ENCODE data around the gene AGBL3. TPM values are rescaled to one million over a fixed set of nuclear protein-coding genes. Genes with fewer than 3 reads are reported as not detected.
A peak's percentile ranks its signal among the peaks of the same experiment; 100 is the strongest.

The AGBL3 gene
- 1 to 10 TPM in 2 of 4 donors, under 1 TPM in 2; 0.69 to 2.8 (median 0.92) TPM for total RNA-seq

DNA sequence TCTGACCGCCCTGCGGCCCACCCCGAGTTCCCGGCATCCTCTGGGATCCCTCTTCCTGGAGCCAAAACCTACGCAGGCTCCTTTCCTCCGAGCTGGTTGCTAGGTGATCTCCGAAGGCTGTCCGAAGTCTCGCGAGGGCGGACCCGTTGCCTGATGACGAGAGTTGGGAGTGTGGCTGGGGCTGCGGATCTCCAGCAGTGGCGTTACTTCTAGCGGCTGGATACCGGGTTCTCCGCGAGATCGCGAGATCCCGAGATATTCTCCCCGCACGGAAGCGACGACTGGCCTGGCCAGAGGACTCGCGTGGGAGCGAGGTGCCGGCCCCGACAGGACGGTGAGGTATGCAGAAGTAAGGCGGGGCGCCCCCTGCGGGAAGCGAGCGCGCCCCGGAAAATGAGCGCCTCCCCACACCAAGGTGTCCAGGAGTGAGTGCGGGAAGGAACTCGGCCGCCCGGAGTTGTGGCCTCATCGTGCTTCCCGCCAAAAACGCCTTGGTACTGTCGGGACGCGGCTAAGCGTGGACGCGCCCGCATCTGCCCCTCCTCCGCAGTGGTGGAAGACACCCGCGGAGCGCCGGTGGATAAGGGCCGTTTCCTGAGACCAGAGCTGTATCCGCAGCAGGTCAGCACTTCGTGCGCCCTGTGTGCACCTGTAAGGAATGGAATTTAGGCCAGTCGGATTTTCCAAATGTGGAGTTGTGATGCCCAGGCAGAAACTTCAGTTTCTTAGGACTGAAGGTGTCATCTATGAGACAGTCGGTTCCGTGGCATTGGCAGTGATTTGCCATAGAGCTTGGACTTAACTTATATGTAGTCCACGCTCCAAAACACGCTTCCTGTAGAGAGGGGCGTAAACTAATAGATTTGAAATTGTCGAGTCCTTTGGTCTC, at the start of gene AGBL3:
TSS of gene AGBL3 (plus strand) at position 146 of the 889 bp plus-strand sequence. CDS start 1,426 bp downstream, outside the sequence.
- peak within 1 kb of the TSS; percentile 69 for H3K4me3 ChIP-seq (ENCODE audit: low read depth, poor library complexity, severe bottlenecking)
- intact Hi-C loops (cut with DNase I; ENCODE audit: low total_unique reads), result no loop called here
- DNase-seq (ENCODE audit: low spot score in 2 of 2), result peak; percentile 92 to 99
- no peak for TF ChIP-seq POLR2A (IDR thresholded peaks at IDR 0.05)
- TF ChIP-seq, protein P1, sequence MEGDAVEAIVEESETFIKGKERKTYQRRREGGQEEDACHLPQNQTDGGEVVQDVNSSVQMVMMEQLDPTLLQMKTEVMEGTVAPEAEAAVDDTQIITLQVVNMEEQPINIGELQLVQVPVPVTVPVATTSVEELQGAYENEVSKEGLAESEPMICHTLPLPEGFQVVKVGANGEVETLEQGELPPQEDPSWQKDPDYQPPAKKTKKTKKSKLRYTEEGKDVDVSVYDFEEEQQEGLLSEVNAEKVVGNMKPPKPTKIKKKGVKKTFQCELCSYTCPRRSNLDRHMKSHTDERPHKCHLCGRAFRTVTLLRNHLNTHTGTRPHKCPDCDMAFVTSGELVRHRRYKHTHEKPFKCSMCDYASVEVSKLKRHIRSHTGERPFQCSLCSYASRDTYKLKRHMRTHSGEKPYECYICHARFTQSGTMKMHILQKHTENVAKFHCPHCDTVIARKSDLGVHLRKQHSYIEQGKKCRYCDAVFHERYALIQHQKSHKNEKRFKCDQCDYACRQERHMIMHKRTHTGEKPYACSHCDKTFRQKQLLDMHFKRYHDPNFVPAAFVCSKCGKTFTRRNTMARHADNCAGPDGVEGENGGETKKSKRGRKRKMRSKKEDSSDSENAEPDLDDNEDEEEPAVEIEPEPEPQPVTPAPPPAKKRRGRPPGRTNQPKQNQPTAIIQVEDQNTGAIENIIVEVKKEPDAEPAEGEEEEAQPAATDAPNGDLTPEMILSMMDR (IDR thresholded peaks at IDR 0.05), result no peak
- 0 to 1% methylated on average over 33 to 40 of the region's 70 CpGs for WGBS, 2 donors

DNA sequence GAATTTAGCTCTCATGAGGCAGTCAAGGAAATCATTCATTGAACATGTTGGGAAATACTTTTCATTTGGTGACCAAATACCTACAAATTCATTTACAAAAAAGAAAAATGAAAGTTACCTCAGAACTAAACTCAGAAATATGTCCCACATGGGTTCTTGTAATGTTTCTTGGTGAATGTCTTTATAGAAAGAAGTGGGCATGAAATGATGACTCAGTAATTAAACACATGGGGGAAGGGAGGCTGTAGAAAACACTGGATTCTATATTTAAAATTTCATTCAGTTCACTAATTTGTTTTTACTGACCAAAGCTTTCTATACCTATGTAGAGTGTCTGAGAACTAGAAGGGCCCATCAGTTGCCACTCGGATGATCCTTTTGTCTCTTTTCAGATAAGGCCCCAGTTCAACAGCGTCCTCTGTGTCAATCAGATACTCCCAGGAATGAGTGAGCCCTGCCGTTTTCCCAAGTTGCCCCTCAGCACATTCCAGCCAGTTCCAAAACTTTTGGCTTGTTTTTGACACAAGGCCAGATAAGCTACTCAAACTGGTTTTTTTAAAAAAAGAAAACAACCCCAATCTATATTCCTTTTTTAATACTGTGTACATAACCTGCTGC, 49.3 kb upstream of the AGBL3 start:
- no peak for DNase-seq (ENCODE audit: low spot score in 2 of 2)
- intact Hi-C loops (cut with DNase I; ENCODE audit: low total_unique reads), result no loop called here
- 69 to 72% methylated on average over 3 of the region's 3 CpGs for WGBS, 2 donors
- H3K4me3 ChIP-seq (ENCODE audit: low read depth, poor library complexity, severe bottlenecking), result no peak overlapping the region
- no peak for TF ChIP-seq POLR2A (IDR thresholded peaks at IDR 0.05)
- TF ChIP-seq, protein P1 (IDR thresholded peaks at IDR 0.05), result no peak

DNA sequence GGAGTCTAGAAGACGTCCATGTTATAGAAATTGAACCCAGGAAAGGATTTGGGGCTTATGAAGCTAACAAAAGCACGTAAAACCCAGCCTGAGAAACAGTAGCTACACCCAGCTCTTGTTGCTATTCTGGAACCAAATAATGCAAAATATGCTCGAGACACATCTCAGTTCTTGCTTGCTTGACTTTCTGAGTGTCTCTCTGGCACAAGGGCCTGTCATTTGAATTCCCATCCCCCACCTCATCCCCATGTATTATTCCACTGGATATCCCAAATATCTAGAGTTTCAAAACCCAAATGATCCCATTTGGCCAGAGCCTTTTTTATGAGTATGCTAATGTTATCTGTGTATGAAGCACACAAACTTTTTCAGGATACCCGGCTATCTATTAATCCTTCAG, 48.2 kb upstream of the AGBL3 start:
- H3K4me3 ChIP-seq (ENCODE audit: low read depth, poor library complexity, severe bottlenecking), result no peak overlapping the region
- no peak for TF ChIP-seq POLR2A (IDR thresholded peaks at IDR 0.05)
- TF ChIP-seq, protein P1 (IDR thresholded peaks at IDR 0.05), result no peak
- intact Hi-C loops (cut with DNase I; ENCODE audit: low total_unique reads), result no loop called here
- DNase-seq (ENCODE audit: low spot score in 2 of 2), result no peak
- 87 to 95% methylated on average over 4 of the region's 4 CpGs for WGBS, 2 donors

DNA sequence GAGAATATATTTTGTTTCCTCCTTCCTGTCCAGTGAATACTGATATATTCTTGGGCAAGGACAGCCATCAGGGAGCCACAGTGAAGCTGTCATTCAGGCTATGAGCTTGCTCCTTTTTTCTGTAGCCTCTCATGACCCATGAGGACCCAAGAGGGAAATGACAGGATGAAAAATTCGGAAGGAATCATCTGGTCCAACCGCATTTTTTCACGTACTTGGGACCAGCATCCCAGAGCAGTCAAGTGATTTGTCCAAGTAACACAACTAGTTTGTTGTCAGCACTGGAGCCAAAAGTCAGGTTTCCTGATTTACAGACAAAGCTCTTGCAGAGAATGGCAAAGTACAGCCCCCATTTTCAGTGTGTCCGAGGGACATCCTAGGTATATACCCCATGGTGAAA, 47.2 kb upstream of the AGBL3 start:
- intact Hi-C loops (cut with DNase I; ENCODE audit: low total_unique reads), result no loop called here
- 79 to 81% methylated on average over 4 of the region's 4 CpGs for WGBS, 2 donors
- DNase-seq (ENCODE audit: low spot score in 2 of 2), result no peak
- no peak overlapping the region for H3K4me3 ChIP-seq (ENCODE audit: low read depth, poor library complexity, severe bottlenecking)
- no peak for TF ChIP-seq POLR2A (IDR thresholded peaks at IDR 0.05)
- TF ChIP-seq, protein P1 (IDR thresholded peaks at IDR 0.05), result no peak

DNA sequence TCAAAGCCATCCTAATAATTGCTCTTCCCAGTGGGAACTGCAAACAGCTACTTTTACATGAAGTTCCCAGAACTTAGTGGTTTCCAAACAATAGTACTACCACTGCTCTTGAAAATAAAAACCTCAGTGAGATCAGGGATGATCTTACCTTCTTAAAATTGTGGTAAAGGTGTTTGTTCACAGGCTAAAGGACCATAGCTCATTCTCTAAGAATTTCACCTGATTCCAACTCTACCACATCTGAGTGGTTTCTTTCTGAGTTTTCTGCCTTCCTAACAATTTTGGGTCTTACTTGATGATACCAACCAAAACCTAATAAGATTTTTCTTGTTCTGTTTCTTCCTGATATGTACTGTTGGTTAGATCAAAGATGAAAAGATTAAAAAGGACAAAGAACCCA, 45.6 kb upstream of the AGBL3 start:
- no peak for DNase-seq (ENCODE audit: low spot score in 2 of 2)
- no peak overlapping the region for H3K4me3 ChIP-seq (ENCODE audit: low read depth, poor library complexity, severe bottlenecking)
- no peak for TF ChIP-seq POLR2A (IDR thresholded peaks at IDR 0.05)
- TF ChIP-seq, protein P1 (IDR thresholded peaks at IDR 0.05), result no peak
- intact Hi-C loops (cut with DNase I; ENCODE audit: low total_unique reads), result no loop called here
